Loucy (cell line): Measurements from ENCODE around the gene ZDHHC19.

ENCODE experiments used
- H2AFZ ChIP-seq: fragments of 200-600 bp; sonication (generic); 2 replicates; pipeline ENCODE4 v1.6.0; 2016; ENCODE audit warnings: antibody characterized with exemption, mild to moderate bottlenecking, low read length, moderate library complexity
- H3F3A ChIP-seq: fragments of 200-600 bp; 2 replicates; pipeline ENCODE4 v1.6.0; 2016; ENCODE audit warnings: antibody characterized with exemption, low read depth, mild to moderate bottlenecking
- H3K27me3 ChIP-seq: fragments of 200-600 bp; sonication (generic); 2 replicates; pipeline ENCODE4 v1.6.1; 2014; ENCODE audit warnings: low read length, mild to moderate bottlenecking; ENCODE audit not compliant: insufficient read depth, poor library complexity, severe bottlenecking
- H3K36me3 ChIP-seq: fragments of 200-600 bp; sonication (generic); 2 replicates; pipeline ENCODE4 v1.6.1; 2016; ENCODE audit warnings: low read length; ENCODE audit not compliant: insufficient read depth
- H3K4me1 ChIP-seq: fragments of 200-600 bp; sonication (generic); 2 replicates; pipeline ENCODE4 v1.5.1; 2014; ENCODE audit warnings: low read length, mild to moderate bottlenecking; ENCODE audit not compliant: insufficient read depth, poor library complexity, severe bottlenecking
- H3K4me2 ChIP-seq: fragments of 200-600 bp; sonication (generic); 2 replicates; pipeline ENCODE4 v1.6.0; 2014; ENCODE audit warnings: antibody characterized with exemption, low read length, low read depth, mild to moderate bottlenecking; ENCODE audit not compliant: poor library complexity, severe bottlenecking
- H3K4me3 ChIP-seq: fragments of 200-600 bp; sonication (generic); 2 replicates; pipeline ENCODE4 v1.5.1; 2014; ENCODE audit warnings: low read length, mild to moderate bottlenecking, mixed read lengths; ENCODE audit not compliant: poor library complexity, severe bottlenecking
- H3K79me2 ChIP-seq: fragments of 200-600 bp; sonication (generic); 2 replicates; pipeline ENCODE4 v1.6.1; 2014; ENCODE audit warnings: low read length; ENCODE audit not compliant: insufficient read depth
- H3K9ac ChIP-seq: fragments of 200-600 bp; sonication (generic); 2 replicates; pipeline ENCODE4 v1.6.0; 2014; ENCODE audit warnings: mild to moderate bottlenecking, low read depth, low read length, moderate library complexity; ENCODE audit not compliant: poor library complexity, severe bottlenecking
- H3K9me2 ChIP-seq: fragments of 200-600 bp; sonication (generic); replicated peaks from 2 replicates; pipeline ENCODE4 v1.6.1; 2016; ENCODE audit warnings: low read depth, low read length, mixed read lengths
- H3K9me3 ChIP-seq: fragments of 200-600 bp; sonication (generic); 2 replicates; pipeline ENCODE4 v1.6.1; 2014; ENCODE audit warnings: mild to moderate bottlenecking, antibody characterized with exemption, low read length, low read depth; ENCODE audit not compliant: insufficient read depth
- H4K20me1 ChIP-seq: fragments of 200-600 bp; sonication (generic); 2 replicates; pipeline ENCODE4 v1.6.0; 2014; ENCODE audit warnings: antibody characterized with exemption, low read length, mild to moderate bottlenecking; ENCODE audit not compliant: insufficient read depth, poor library complexity, severe bottlenecking
- EZH2phosphoT487 ChIP-seq: fragments of 200-600 bp; IDR thresholded peaks from 2 replicates; pipeline ENCODE4 v1.6.1; 2018; ENCODE audit warnings: antibody characterized with exemption, mild to moderate bottlenecking, moderate library complexity, borderline replicate concordance
- TF ChIP-seq, protein P1 (sequence below): fragments of 200-600 bp; sonication (generic); conservative IDR thresholded peaks from 2 replicates; pipeline ENCODE4 v1.5.1; 2014; ENCODE audit warnings: mild to moderate bottlenecking, antibody characterized with exemption, low read length

ZDHHC19 gene

DNA sequence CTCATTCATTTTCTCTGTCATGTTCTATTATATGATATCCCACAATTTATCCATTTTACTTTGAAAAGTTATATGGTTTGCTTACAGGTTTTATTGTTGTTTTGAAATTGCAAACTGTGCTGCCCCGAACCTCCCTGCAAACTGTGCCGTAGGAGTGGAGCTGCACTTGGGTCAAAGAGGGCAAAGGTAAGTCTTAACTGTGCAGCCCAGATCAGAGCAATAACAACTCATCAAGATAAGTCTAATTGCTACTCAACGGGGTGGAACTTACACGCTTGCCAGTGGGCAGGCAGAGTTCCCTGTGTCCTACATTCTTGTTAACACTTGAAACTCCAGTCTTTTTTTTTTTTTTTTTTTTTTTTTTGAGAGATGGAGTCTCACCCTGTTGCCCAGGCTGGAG is 33.2 kb downstream of the ZDHHC19 start:
- peaks cover 16% of the 10 kb centered on the region for H3K79me2 ChIP-seq
- H3K9ac ChIP-seq = peak overlapping the region; percentile 92
- H3K9me2 ChIP-seq = no peaks in the 10 kb centered on the region
- H4K20me1 ChIP-seq = no peaks in the 10 kb centered on the region
- H3K9me3 ChIP-seq = no peaks in the 10 kb centered on the region
- no peak overlapping the region for H3K4me2 ChIP-seq
- no peak overlapping the region for H2AFZ ChIP-seq
- no peak for TF ChIP-seq EZH2phosphoT487
- TF ChIP-seq, protein P1, sequence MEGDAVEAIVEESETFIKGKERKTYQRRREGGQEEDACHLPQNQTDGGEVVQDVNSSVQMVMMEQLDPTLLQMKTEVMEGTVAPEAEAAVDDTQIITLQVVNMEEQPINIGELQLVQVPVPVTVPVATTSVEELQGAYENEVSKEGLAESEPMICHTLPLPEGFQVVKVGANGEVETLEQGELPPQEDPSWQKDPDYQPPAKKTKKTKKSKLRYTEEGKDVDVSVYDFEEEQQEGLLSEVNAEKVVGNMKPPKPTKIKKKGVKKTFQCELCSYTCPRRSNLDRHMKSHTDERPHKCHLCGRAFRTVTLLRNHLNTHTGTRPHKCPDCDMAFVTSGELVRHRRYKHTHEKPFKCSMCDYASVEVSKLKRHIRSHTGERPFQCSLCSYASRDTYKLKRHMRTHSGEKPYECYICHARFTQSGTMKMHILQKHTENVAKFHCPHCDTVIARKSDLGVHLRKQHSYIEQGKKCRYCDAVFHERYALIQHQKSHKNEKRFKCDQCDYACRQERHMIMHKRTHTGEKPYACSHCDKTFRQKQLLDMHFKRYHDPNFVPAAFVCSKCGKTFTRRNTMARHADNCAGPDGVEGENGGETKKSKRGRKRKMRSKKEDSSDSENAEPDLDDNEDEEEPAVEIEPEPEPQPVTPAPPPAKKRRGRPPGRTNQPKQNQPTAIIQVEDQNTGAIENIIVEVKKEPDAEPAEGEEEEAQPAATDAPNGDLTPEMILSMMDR = no peak
- peaks cover 42% of the 10 kb centered on the region for H3F3A ChIP-seq
- no peaks in the 10 kb centered on the region for H3K36me3 ChIP-seq
- H3K4me3 ChIP-seq = no peak overlapping the region
- H3K4me1 ChIP-seq = peaks cover 61% of the 10 kb centered on the region
- no peaks in the 10 kb centered on the region for H3K27me3 ChIP-seq

DNA sequence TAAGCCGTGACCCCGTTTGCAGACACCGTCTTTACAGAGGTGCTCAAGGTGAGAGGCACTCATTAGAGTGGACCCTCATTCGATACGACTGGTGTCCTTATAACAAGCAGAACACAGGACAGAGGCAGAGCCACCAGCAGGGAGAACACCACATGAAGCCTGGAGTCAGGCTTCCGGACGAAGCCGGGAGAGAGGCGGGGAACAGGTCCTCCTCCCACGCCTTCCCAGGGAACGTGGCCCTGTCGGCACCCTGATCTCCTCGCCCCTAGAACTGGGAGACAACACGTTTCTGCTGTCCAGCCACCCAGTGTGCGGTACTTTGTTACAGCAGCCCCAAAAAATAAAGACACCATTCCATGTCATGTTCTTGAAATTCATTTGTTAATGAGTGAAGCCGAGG is 33.6 kb downstream of the ZDHHC19 start:
- Histone ChIP-seq H3K27me3 (no peaks in the 10 kb centered on the region), H3K9me3 (no peaks in the 10 kb centered on the region), H3K4me2 (no peak overlapping the region), H3K9ac (no peak overlapping the region), H4K20me1 (no peaks in the 10 kb centered on the region), H2AFZ (no peak overlapping the region), H3K9me2 (no peaks in the 10 kb centered on the region), H3K4me1 (peaks cover 57% of the 10 kb centered on the region), H3K36me3 (no peaks in the 10 kb centered on the region), H3K4me3 (no peak overlapping the region), H3K79me2 (peaks cover 16% of the 10 kb centered on the region), H3F3A (peaks cover 38% of the 10 kb centered on the region)
- TF ChIP-seq, protein P1 = no peak
- no peak for TF ChIP-seq EZH2phosphoT487

DNA sequence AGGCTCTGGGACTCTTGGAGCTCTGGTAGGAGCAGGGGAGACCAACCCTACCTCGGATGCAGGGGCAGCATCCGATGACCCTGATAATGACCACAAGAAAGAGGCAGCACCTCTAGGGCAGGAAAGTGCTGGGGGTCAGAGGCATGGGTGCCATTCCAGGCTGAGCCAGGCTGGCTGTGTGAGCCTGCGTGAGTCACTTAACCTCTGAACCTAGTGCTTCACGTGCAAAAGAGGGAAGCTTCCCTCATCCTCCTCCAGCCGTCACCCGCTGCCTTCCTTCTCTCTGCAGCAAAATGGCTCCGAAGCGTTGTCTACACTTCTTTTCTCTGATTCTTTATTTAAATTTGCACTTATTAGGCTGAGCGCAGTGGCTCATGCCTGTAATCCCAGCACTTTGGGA is 35.5 kb downstream of the ZDHHC19 start:
- Histone ChIP-seq H2AFZ (no peak overlapping the region), H3K4me1 (peaks cover 42% of the 10 kb centered on the region), H3K9me3 (no peaks in the 10 kb centered on the region), H4K20me1 (no peaks in the 10 kb centered on the region), H3K4me3 (no peak overlapping the region), H3K9me2 (no peaks in the 10 kb centered on the region), H3K27me3 (no peaks in the 10 kb centered on the region), H3K79me2 (peaks cover 15% of the 10 kb centered on the region), H3K36me3 (no peaks in the 10 kb centered on the region), H3K9ac (no peak overlapping the region), H3F3A (peaks cover 23% of the 10 kb centered on the region), H3K4me2 (no peak overlapping the region)
- TF ChIP-seq, protein P1 = no peak
- no peak for TF ChIP-seq EZH2phosphoT487
